ENCODE measurements around the gene SYCP1. TPM values are rescaled to one million over a fixed set of nuclear protein-coding genes. Genes with fewer than 3 reads are reported as not detected.
"Not testable (repeated sequence)": the region's sequence is repeated elsewhere in the genome, so short reads cannot be mapped to it uniquely, and the experiment has no call there.

The SYCP1 gene
- total RNA-seq, 1 experiment from 2014 or later, result not detected

GRCh38 chr1:115013792-115014191 lies 159.1 kb downstream of the SYCP1 start:
- DNase-seq, result no peak
- intact Hi-C loops (cut with micrococcal nuclease; ENCODE audit: unreplicated experiment), result no loop called here
- CTCF ChIA-PET, result no interaction called here

GRCh38 chr1:115019549-115019948 lies 164.9 kb downstream of the SYCP1 start:
- intact Hi-C loops (cut with micrococcal nuclease; ENCODE audit: unreplicated experiment); POLR2A ChIA-PET (ENCODE audit: unreplicated experiment); CTCF ChIA-PET: not testable (repeated sequence)

More at GRCh38 chr1:115013792-115014191, 159.1 kb downstream of the SYCP1 start:
- Histone ChIP-seq H3K4me3 (no peak overlapping the region), H3K27ac (no peak overlapping the region), H3K4me1 (replicated peaks; ENCODE audit: insufficient read depth) (no peaks in the 10 kb centered on the region), H4K20me1 (ENCODE audit: insufficient read depth) (no peaks in the 10 kb centered on the region), H3K36me3 (ENCODE audit: low read depth) (no peaks in the 10 kb centered on the region), H3K27me3 (ENCODE audit: insufficient read depth, low read depth) (no peaks in the 10 kb centered on the region), H3F3A (ENCODE audit: insufficient read depth, low read depth) (no peaks in the 10 kb centered on the region), H3K9me3 (ENCODE audit: insufficient read depth, low read depth) (no peaks in the 10 kb centered on the region), H2AFZ (no peak overlapping the region), H3K4me2 (no peak overlapping the region), H3K79me2 (ENCODE audit: low read depth) (no peaks in the 10 kb centered on the region), H3K9me2 (ENCODE audit: insufficient read depth) (no peaks in the 10 kb centered on the region)
- no peak for TF ChIP-seq EZH2 (IDR thresholded peaks at IDR 0.05; ENCODE audit: low read depth)
- no peak for TF ChIP-seq CTCF (conservative IDR thresholded peaks at IDR 0.05)
- BruUV-seq (replicated peaks), result no TSS peak
- POLR2A ChIA-PET (ENCODE audit: unreplicated experiment), result no interaction called here

GRCh38 chr1:115021145-115021544 lies 166.5 kb downstream of the SYCP1 start:
- Histone ChIP-seq H2AFZ (no peak overlapping the region), H3K27ac (no peak overlapping the region), H3K79me2 (ENCODE audit: low read depth) (no peaks in the 10 kb centered on the region), H3F3A (ENCODE audit: insufficient read depth, low read depth) (no peaks in the 10 kb centered on the region), H3K9me2 (ENCODE audit: insufficient read depth) (no peaks in the 10 kb centered on the region; the same call in 1 of the 2 replicates), H3K4me1 (replicated peaks; ENCODE audit: insufficient read depth) (no peaks in the 10 kb centered on the region), H3K4me3 (no peak overlapping the region), H4K20me1 (ENCODE audit: insufficient read depth) (no peaks in the 10 kb centered on the region), H3K36me3 (ENCODE audit: low read depth) (no peaks in the 10 kb centered on the region), H3K27me3 (ENCODE audit: insufficient read depth, low read depth) (no peaks in the 10 kb centered on the region), H3K4me2 (no peak overlapping the region), H3K9me3 (ENCODE audit: insufficient read depth, low read depth) (no peaks in the 10 kb centered on the region)
- intact Hi-C loops (cut with micrococcal nuclease; ENCODE audit: unreplicated experiment), result no loop called here
- CTCF ChIA-PET, result no interaction called here
- no peak for TF ChIP-seq CTCF (conservative IDR thresholded peaks at IDR 0.05)
- TF ChIP-seq EZH2 (IDR thresholded peaks at IDR 0.05; ENCODE audit: low read depth), result no peak
- DNase-seq, result no peak
- BruUV-seq (replicated peaks), result no TSS peak
- POLR2A ChIA-PET (ENCODE audit: unreplicated experiment), result interaction anchor here (0.7 kb wide), 1 partner anchor 580 kb away, joined by 4 read pairs; no protein-coding TSS in a partner anchor

More at GRCh38 chr1:115019549-115019948, 164.9 kb downstream of the SYCP1 start:
- not testable (repeated sequence) for H3K4me2 ChIP-seq; BruUV-seq (replicated peaks); DNase-seq; H4K20me1 ChIP-seq (ENCODE audit: insufficient read depth); H3K4me1 ChIP-seq (replicated peaks; ENCODE audit: insufficient read depth); H3F3A ChIP-seq (ENCODE audit: insufficient read depth, low read depth); H3K79me2 ChIP-seq (ENCODE audit: low read depth); H3K4me3 ChIP-seq; H3K9me2 ChIP-seq (ENCODE audit: insufficient read depth); H3K9me3 ChIP-seq (ENCODE audit: insufficient read depth, low read depth); H2AFZ ChIP-seq; H3K27me3 ChIP-seq (ENCODE audit: insufficient read depth, low read depth); H3K27ac ChIP-seq; H3K36me3 ChIP-seq (ENCODE audit: low read depth)

- no peak for DNase-seq
- H3K4me1 ChIP-seq (replicated peaks; ENCODE audit: insufficient read depth), result no peaks in the 10 kb centered on the region
- H3K9me2 ChIP-seq (ENCODE audit: insufficient read depth), result no peaks in the 10 kb centered on the region; the same call in 1 of the 2 replicates
- TF ChIP-seq EZH2 (IDR thresholded peaks at IDR 0.05; ENCODE audit: low read depth), result no peak
- no peak for TF ChIP-seq CTCF (conservative IDR thresholded peaks at IDR 0.05)
- no TSS peak for BruUV-seq (replicated peaks)
- intact Hi-C loops (cut with micrococcal nuclease; ENCODE audit: unreplicated experiment), result no loop called here
- no peak overlapping the region for H3K4me3 ChIP-seq
- no peak overlapping the region for H3K27ac ChIP-seq
- H2AFZ ChIP-seq, result no peak overlapping the region
- ChIA-PET CTCF (no interaction called here), POLR2A (ENCODE audit: unreplicated experiment) (no interaction called here)
- no peaks in the 10 kb centered on the region for H4K20me1 ChIP-seq (ENCODE audit: insufficient read depth)
- H3K36me3 ChIP-seq (ENCODE audit: low read depth), result no peaks in the 10 kb centered on the region
- H3K79me2 ChIP-seq (ENCODE audit: low read depth), result no peaks in the 10 kb centered on the region
- H3K27me3 ChIP-seq (ENCODE audit: insufficient read depth, low read depth), result no peaks in the 10 kb centered on the region
- no peak overlapping the region for H3K4me2 ChIP-seq
- H3F3A ChIP-seq (ENCODE audit: insufficient read depth, low read depth), result no peaks in the 10 kb centered on the region
- H3K9me3 ChIP-seq (ENCODE audit: insufficient read depth, low read depth), result no peaks in the 10 kb centered on the region
These were observed 168.9 kb downstream of the SYCP1 start for GRCh38 chr1:115023593-115023992.

Data from PC-9 (cell line).